ENCODE results near the gene IL21R. TPM values are rescaled to one million over a fixed set of nuclear protein-coding genes. Genes with fewer than 3 reads are reported as not detected.
A peak's percentile ranks its signal among the peaks of the same experiment; 100 is the strongest.

IL21R gene
- total and polyA plus RNA-seq, 9 of the 15 experiments (the other 6 are each of a cell fraction or from before 2014, with no cell fraction given): 0.04 to 0.34 (median 0.18) TPM; not detected in 1

- TF ChIP-seq ZBTB26 (CRISPR knock-in tag; IDR thresholded peaks at IDR 0.05): no peak
- no peak for TF ChIP-seq DPF2 (IDR thresholded peaks at IDR 0.05)
- TF ChIP-seq CUX1 (CRISPR knock-in tag; IDR thresholded peaks at IDR 0.05): no peak
- no peak for TF ChIP-seq ATF4 (CRISPR knock-in tag; IDR thresholded peaks at IDR 0.05)
- no peak for TF ChIP-seq TCF3 (CRISPR knock-in tag; IDR thresholded peaks at IDR 0.05)
- TF ChIP-seq DEAF1 (CRISPR knock-in tag; IDR thresholded peaks at IDR 0.05): no peak
- no peak for TF ChIP-seq ZNF639 (CRISPR knock-in tag; conservative IDR thresholded peaks at IDR 0.05 in 1 of 2, IDR thresholded peaks at IDR 0.05 in 1 of 2)
- TF ChIP-seq POLR2G (IDR thresholded peaks at IDR 0.05; ENCODE audit: low read depth, low read length): no peak
- 0 out of 2 replicates have a peak, but pooled peaks have one; percentile 5 for TF ChIP-seq JUND (IDR thresholded peaks at IDR 0.05; ENCODE audit: borderline replicate concordance, low read depth, low read length)
- no peak; the same call in 2 of the 3 replicates for TF ChIP-seq JUND (tag; IDR thresholded peaks at IDR 0.05; ENCODE audit: borderline replicate concordance, low read depth, low read length)
- TF ChIP-seq ETV6 (IDR thresholded peaks at IDR 0.05; ENCODE audit: borderline replicate concordance in 1 of 2, low read depth in 2 of 2, low read length in 1 of 2): no peak
- TF ChIP-seq ETV6 (CRISPR knock-in tag; IDR thresholded peaks at IDR 0.05; ENCODE audit: borderline replicate concordance): no peak
- TF ChIP-seq MCM2 (IDR thresholded peaks at IDR 0.05; ENCODE audit: low read depth): no peak
- TF ChIP-seq ZNF274 (IDR thresholded peaks at IDR 0.05; ENCODE audit: borderline replicate concordance, low read depth, low read length): no peak
- no peak for TF ChIP-seq ZKSCAN8 (CRISPR knock-in tag; IDR thresholded peaks at IDR 0.05)
These were observed 46.4 kb upstream of the IL21R start (continued) for GRCh38 chr16:27355610-27356009.
